Esophagus squamous epithelium (tissue), 5 donors: ENCODE measurements around the gene DPH1. TPM values are rescaled to one million over a fixed set of nuclear protein-coding genes. Genes with fewer than 3 reads are reported as not detected.

ENCODE experiments used
- DNase-seq: peaks from one replicate; lab custom pipeline; 2025; lab: John Stamatoyannopoulos, UW
- H3K27ac ChIP-seq, 4 donors: fragments of 200-600 bp; sonication (generic); one replicate each; pipeline ENCODE4 v1.5.1; 2016 to 2019; ENCODE audit warnings: mild to moderate bottlenecking in 1 of 4
- H3K27me3 ChIP-seq, 4 donors: fragments of 200-600 bp; sonication (generic); 1 replicate in 3 of 4; 2 replicates in 1 of 4; pipeline versions ENCODE4 v1.5.1 to v1.6.0; 2017 to 2021; ENCODE audit warnings: antibody characterized with exemption in 1 of 4
- H3K36me3 ChIP-seq, 3 donors: fragments of 200-600 bp; sonication (generic); one replicate each; pipeline ENCODE4 v1.5.1; 2016 to 2019
- H3K4me1 ChIP-seq, 3 donors: fragments of 200-600 bp; sonication (generic); one replicate each; pipeline ENCODE4 v1.5.1; 2017 to 2019
- H3K4me3 ChIP-seq, 4 donors: fragments of 200-600 bp; sonication (generic); 1 replicate in 3 of 4; 2 replicates in 1 of 4; pipeline ENCODE4 v1.5.1; 2016 to 2019; ENCODE audit warnings: mild to moderate bottlenecking in 2 of 4, moderate library complexity in 1 of 4
- H3K9me3 ChIP-seq, 3 donors: fragments of 200-600 bp; sonication (generic); one replicate each; pipeline ENCODE4 v1.5.1; 2016 to 2019
- POLR2A ChIP-seq, 4 donors: fragments of 450-650 bp; IDR thresholded peaks; one replicate each; pipeline ENCODE4 v1.6.1; 2017; ENCODE audit warnings: antibody characterized with exemption in 4 of 4, mild to moderate bottlenecking in 4 of 4, moderate library complexity in 3 of 4
- WGBS, 2 donors: methylation state at CpG; one replicate each; pipeline ENCODE4 v1.1.5; 2018; 5-methylcytosine and 5-hydroxymethylcytosine counted together
- intact Hi-C: fragments of 100-400 bp; cut with DNase I; formaldehyde crosslinking; loops from one replicate; pipeline ENCODE4 v1.15.0; 2022
- total RNA-seq, 4 donors: library from RNA; depleted of rRNA; stranded (reverse); fragments of >200 nt; gene quantifications; one replicate each; pipeline ENCODE4 v1.1.0, GENCODE V29; 2016
- TF ChIP-seq, protein P1 (sequence below), 6 experiments: fragments of 450-650 bp in 4 of 6; fragments of 200-600 bp in 2 of 6; sonication (generic) in 2 of 6; IDR thresholded peaks; one replicate each; pipeline ENCODE4 v1.5.1; 2016 to 2019; ENCODE audit warnings: antibody characterized with exemption in 6 of 6, mild to moderate bottlenecking in 4 of 6, moderate library complexity in 4 of 6
- donor health status: DM: yes; HTN: yes; CAD: no.

Gene DPH1
- total RNA-seq, 4 donors from 2014 or later, result 14.9 to 55.7 (median 22.7) TPM

- H3K36me3 ChIP-seq, result peaks cover 0 to 5% (median 0%) of the 10 kb centered on the region in 3 donors
- intact Hi-C loops, result no loop called here
- peak overlapping the region; percentile 23 to 74 (median 58) for H3K4me3 ChIP-seq
- TF ChIP-seq POLR2A (IDR thresholded peaks at IDR 0.05), result no peak
- TF ChIP-seq, protein P1, sequence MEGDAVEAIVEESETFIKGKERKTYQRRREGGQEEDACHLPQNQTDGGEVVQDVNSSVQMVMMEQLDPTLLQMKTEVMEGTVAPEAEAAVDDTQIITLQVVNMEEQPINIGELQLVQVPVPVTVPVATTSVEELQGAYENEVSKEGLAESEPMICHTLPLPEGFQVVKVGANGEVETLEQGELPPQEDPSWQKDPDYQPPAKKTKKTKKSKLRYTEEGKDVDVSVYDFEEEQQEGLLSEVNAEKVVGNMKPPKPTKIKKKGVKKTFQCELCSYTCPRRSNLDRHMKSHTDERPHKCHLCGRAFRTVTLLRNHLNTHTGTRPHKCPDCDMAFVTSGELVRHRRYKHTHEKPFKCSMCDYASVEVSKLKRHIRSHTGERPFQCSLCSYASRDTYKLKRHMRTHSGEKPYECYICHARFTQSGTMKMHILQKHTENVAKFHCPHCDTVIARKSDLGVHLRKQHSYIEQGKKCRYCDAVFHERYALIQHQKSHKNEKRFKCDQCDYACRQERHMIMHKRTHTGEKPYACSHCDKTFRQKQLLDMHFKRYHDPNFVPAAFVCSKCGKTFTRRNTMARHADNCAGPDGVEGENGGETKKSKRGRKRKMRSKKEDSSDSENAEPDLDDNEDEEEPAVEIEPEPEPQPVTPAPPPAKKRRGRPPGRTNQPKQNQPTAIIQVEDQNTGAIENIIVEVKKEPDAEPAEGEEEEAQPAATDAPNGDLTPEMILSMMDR (IDR thresholded peaks at IDR 0.05), result no peak
- H3K27ac ChIP-seq, result peak overlapping the region; percentile 77 to 93 (median 90)
- H3K27me3 ChIP-seq, result peaks cover 0 to 85% (median 7%) of the 10 kb centered on the region in 4 donors
- WGBS, 2 donors, result no CpG with 5 or more reads among the region's 16 CpGs
- DNase-seq, result no peak
- H3K4me1 ChIP-seq, result peaks cover 45 to 85% (median 65%) of the 10 kb centered on the region in 3 donors
- no peaks in the 10 kb centered on the region for H3K9me3 ChIP-seq
These were observed 24.2 kb downstream of the DPH1 start for GRCh38 chr17:2054262-2054511.

- peak in 2 of 4 donors; percentile 70 to 88 for TF ChIP-seq POLR2A (IDR thresholded peaks at IDR 0.05)
- TF ChIP-seq, protein P1 (IDR thresholded peaks at IDR 0.05), result peak; percentile 95 to 99 (median 98)
- 0% methylated on average over 5 of the region's 72 CpGs; no CpG with 5 or more reads in 1 of the 2 donors for WGBS, 2 donors
- intact Hi-C loops, result loop anchor here (5.0 kb wide), 1 partner anchor 188 kb away; no protein-coding TSS in a partner anchor
These were observed 24.7 kb downstream of the DPH1 start, which contains the start of gene HIC1 for GRCh38 chr17:2054512-2055291. TSS of gene HIC1 (plus strand) at chr17:2055103. CDS start at chr17:2056691, 1,588 bp downstream.

DNA sequence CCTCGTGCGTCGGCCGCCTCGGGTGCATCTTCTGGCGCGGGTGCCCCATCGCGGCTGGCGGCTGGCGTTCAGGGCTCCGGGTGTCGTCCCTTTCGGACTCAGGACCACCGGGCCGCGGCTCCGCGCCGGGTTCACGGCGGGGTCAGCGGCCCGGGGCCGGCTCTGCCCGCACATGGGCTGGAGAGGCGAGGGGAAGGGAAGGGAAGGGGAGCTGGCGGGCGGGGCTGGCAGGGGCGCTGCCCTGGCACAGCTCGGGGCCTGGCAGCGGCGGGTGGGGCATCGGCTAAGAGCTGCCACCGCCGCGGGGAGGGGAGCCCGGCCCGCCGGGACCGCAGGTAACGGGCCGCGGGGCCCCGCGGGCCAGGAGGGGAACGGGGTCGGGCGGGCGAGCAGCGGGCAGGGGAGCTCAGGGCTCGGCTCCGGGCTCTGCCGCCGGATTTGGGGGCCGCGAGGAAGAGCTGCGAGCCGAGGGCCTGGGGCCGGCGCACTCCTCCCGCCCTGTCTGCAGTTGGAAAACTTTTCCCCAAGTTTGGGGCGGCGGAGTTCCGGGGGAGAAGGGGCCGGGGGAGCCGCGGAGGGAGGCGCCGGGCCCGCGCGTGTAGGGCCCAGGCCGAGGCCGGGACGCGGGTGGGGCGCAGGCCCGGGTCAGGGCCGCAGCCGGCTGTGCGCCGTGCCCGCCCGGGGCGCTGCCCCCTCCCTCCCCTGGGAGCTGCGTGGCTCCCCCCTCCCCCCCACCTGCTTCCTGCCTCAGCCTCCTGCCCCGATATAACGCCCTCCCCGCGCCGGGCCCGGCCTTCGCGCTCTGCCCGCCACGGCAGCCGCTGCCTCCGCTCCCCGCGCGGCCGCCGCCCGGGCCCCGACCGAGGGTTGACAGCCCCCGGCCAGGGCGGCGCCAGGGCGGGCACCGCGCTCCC lies 25.6 kb downstream of the DPH1 start:
- WGBS, 2 donors, result 0 to 12% methylated on average over 5 to 7 of the region's 113 CpGs
- no peak for DNase-seq
- Histone ChIP-seq H3K36me3 (peaks cover 0 to 19% (median 0%) of the 10 kb centered on the region in 3 donors), H3K4me1 (peaks cover 50 to 89% (median 62%) of the 10 kb centered on the region in 3 donors), H3K27me3 (peaks cover 0 to 80% (median 7%) of the 10 kb centered on the region in 4 donors), H3K9me3 (no peaks in the 10 kb centered on the region), H3K27ac (peak overlapping the region; percentile 77 to 93 (median 90)), H3K4me3 (peak overlapping the region; percentile 48 to 74 (median 60))
- TF ChIP-seq POLR2A (IDR thresholded peaks at IDR 0.05), result no peak
- TF ChIP-seq, protein P1 (IDR thresholded peaks at IDR 0.05), result no peak
- intact Hi-C loops, result loop anchor here (5.0 kb wide), 1 partner anchor 187 kb away; no protein-coding TSS in a partner anchor

More at GRCh38 chr17:2054512-2055291, 24.7 kb downstream of the DPH1 start, which contains the start of gene HIC1:
- Histone ChIP-seq H3K4me3 (peak within 1 kb of the TSS; percentile 48 to 74 (median 60)), H3K4me1 (peaks cover 47 to 85% (median 64%) of the 10 kb centered on the region in 3 donors), H3K27me3 (peaks cover 0 to 86% (median 7%) of the 10 kb centered on the region in 4 donors), H3K36me3 (peaks cover 0 to 11% (median 0%) of the 10 kb centered on the region in 3 donors), H3K27ac (peak within 1 kb of the TSS; percentile 77 to 93 (median 90)), H3K9me3 (no peaks in the 10 kb centered on the region)
- no peak for DNase-seq

DNA sequence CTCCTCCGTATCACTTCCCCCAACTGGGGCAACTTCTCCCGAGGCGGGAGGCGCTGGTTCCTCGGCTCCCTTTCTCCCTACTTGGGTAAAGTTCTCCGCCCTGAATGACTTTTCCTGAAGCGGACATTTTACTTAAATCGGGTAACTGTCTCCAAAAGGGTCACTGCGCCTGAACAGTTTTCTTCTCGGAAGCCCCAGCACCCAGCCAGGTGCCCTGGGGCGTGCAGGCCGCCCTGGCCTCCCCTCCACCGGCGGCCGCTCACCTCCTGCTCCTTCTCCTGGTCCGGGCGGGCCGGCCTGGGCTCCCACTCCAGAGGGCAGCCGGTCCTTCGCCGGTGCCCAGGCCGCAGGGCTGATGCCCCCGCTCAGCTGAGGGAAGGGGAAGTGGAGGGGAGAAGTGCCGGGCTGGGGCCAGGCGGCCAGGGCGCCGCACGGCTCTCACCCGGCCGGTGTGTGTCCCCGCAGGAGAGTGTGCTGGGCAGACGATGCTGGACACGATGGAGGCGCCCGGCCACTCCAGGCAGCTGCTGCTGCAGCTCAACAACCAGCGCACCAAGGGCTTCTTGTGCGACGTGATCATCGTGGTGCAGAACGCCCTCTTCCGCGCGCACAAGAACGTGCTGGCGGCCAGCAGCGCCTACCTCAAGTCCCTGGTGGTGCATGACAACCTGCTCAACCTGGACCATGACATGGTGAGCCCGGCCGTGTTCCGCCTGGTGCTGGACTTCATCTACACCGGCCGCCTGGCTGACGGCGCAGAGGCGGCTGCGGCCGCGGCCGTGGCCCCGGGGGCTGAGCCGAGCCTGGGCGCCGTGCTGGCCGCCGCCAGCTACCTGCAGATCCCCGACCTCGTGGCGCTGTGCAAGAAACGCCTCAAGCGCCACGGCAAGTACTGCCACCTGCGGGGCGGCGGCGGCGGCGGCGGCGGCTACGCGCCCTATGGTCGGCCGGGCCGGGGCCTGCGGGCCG lies 26.5 kb downstream of the DPH1 start:
- intact Hi-C loops, result loop anchor here (5.0 kb wide), 1 partner anchor 186 kb away; no protein-coding TSS in a partner anchor
- 44 to 48% methylated on average over 5 to 43 of the region's 85 CpGs for WGBS, 2 donors
- peaks cover 47 to 89% (median 53%) of the 10 kb centered on the region in 3 donors for H3K4me1 ChIP-seq
- H3K9me3 ChIP-seq, result no peaks in the 10 kb centered on the region
- H3K27ac ChIP-seq, result peak overlapping the region; percentile 77 to 93 (median 90)
- H3K4me3 ChIP-seq, result peak overlapping the region; percentile 48 to 74 (median 60)
- H3K36me3 ChIP-seq, result peaks cover 0 to 28% (median 0%) of the 10 kb centered on the region in 3 donors
- no peak for DNase-seq
- TF ChIP-seq, protein P1 (IDR thresholded peaks at IDR 0.05), result peak in 2 of 6 experiments; percentile 29 to 38
- no peak for TF ChIP-seq POLR2A (IDR thresholded peaks at IDR 0.05)
- H3K27me3 ChIP-seq, result peaks cover 0 to 71% (median 7%) of the 10 kb centered on the region in 4 donors
